Limb (tissue), 2 donors: Measurements from ENCODE around the gene TTLL3.
"Not testable (repeated sequence)": the region's sequence is repeated elsewhere in the genome, so short reads cannot be mapped to it uniquely, and the experiment has no call there.

Source experiments
- DNase-seq, 2 donors: peaks; one replicate each; pipeline ENCODE4 v3.0.0-alpha.2; 2016; ENCODE audit errors: extremely low spot score in 2 of 2

TTLL3 gene

GRCh38 chr3:9837701-9838582 lies 27.9 kb downstream of the TTLL3 start:
- no peak for DNase-seq

- no peak for DNase-seq
These were observed 28.8 kb downstream of the TTLL3 start for GRCh38 chr3:9838856-9839255.

- no peak for DNase-seq
These were observed 31.0 kb downstream of the TTLL3 start for GRCh38 chr3:9841015-9841414.

GRCh38 chr3:9843715-9844438 lies 33.8 kb downstream of the TTLL3 start, which contains the start of gene RPUSD3:
Gene RPUSD3 (minus strand): TSS chr3:9844008. CDS start chr3:9843990, 18 bp downstream.
- peak; percentile 93 to 99 for DNase-seq

- no peak for DNase-seq
These were observed 36.2 kb downstream of the TTLL3 start for GRCh38 chr3:9846231-9846630.

- no peak for DNase-seq
These were observed 36.9 kb downstream of the TTLL3 start for GRCh38 chr3:9846931-9847488.

GRCh38 chr3:9847870-9848269 lies 37.8 kb downstream of the TTLL3 start:
- not testable (repeated sequence) for DNase-seq

GRCh38 chr3:9848860-9849259 lies 38.8 kb downstream of the TTLL3 start:
- DNase-seq, result peak in 1 of 2 donors; percentile 15

GRCh38 chr3:9851383-9851782 lies 41.3 kb downstream of the TTLL3 start:
- DNase-seq, result not testable (repeated sequence)

GRCh38 chr3:9851926-9852325 lies 41.9 kb downstream of the TTLL3 start:
- not testable (repeated sequence) for DNase-seq

- DNase-seq, result no peak
These were observed 42.5 kb downstream of the TTLL3 start for GRCh38 chr3:9852528-9852927.

- not testable (repeated sequence) for DNase-seq
These were observed 44.4 kb downstream of the TTLL3 start for GRCh38 chr3:9854291-9854940.

- DNase-seq, result no peak
These were observed 45.5 kb downstream of the TTLL3 start for GRCh38 chr3:9855594-9855993.

- DNase-seq, result no peak
These were observed 49.5 kb downstream of the TTLL3 start for GRCh38 chr3:9859530-9860025.

GRCh38 chr3:9861201-9861600 lies 51.1 kb downstream of the TTLL3 start:
- DNase-seq, result no peak

- DNase-seq, result no peak
These were observed 51.6 kb downstream of the TTLL3 start for GRCh38 chr3:9861626-9862130.

- peak; percentile 10 to 66 for DNase-seq
These were observed 52.5 kb downstream of the TTLL3 start for GRCh38 chr3:9862391-9863057.

GRCh38 chr3:9863058-9863772 lies 53.2 kb downstream of the TTLL3 start:
- DNase-seq, result no peak

GRCh38 chr3:9864200-9864927 lies 54.3 kb downstream of the TTLL3 start:
- DNase-seq, result peak; percentile 67 to 87
